K562 (cell line): ENCODE measurements around the gene HSD17B8. TPM values are rescaled to one million over a fixed set of nuclear protein-coding genes. Genes with fewer than 3 reads are reported as not detected.

Source experiments
- BRF2 ChIP-seq: IDR thresholded peaks from 3 replicates; pipeline ENCODE4 v1.6.1; 2011; ENCODE audit warnings: borderline replicate concordance, mild to moderate bottlenecking; ENCODE audit not compliant: insufficient read length, insufficient read depth
- ELF1 ChIP-seq: fragments of 200-800 bp; sonication (Bioruptor generic); IDR thresholded peaks from 2 replicates; pipeline ENCODE4 v1.6.1; 2016; ENCODE audit warnings: missing genetic modification characterization, missing compliant biosample characterization
- ETV1 ChIP-seq: fragments of 450-650 bp; conservative IDR thresholded peaks from 2 replicates; pipeline ENCODE4 v1.6.1; 2016; ENCODE audit warnings: missing genetic modification characterization, control low read depth, low read depth, missing compliant biosample characterization
- FOXO4 ChIP-seq: fragments of 450-650 bp; formaldehyde crosslinking; IDR thresholded peaks from 2 replicates; pipeline ENCODE4 v1.4.0; 2020; ENCODE audit warnings: mild to moderate bottlenecking, moderate library complexity
- GABPB1 ChIP-seq: sonication (generic); formaldehyde crosslinking; IDR thresholded peaks from 2 replicates; pipeline ENCODE4 v1.8.0; 2022; ENCODE audit warnings: mild to moderate bottlenecking, missing genetic modification reagents
- KAT8 ChIP-seq: fragments of 450-650 bp; IDR thresholded peaks from 2 replicates; pipeline ENCODE4 v1.6.1; 2016; ENCODE audit warnings: low read depth, mild to moderate bottlenecking
- NBN ChIP-seq: fragments of 450-650 bp; IDR thresholded peaks from 2 replicates; pipeline ENCODE4 v1.6.1; 2016; ENCODE audit warnings: low read depth, mild to moderate bottlenecking
- SMARCC2 ChIP-seq: fragments of 450-650 bp; IDR thresholded peaks from 2 replicates; pipeline ENCODE4 v1.6.1; 2017; ENCODE audit warnings: antibody characterized with exemption, moderate library complexity, mild to moderate bottlenecking, low read depth
- ZNF143 ChIP-seq: sonication (generic); formaldehyde crosslinking; IDR thresholded peaks from 2 replicates; pipeline ENCODE4 v1.9.0; 2022; ENCODE audit warnings: mild to moderate bottlenecking, missing genetic modification reagents
- ZNF280A ChIP-seq: fragments of 450-650 bp; IDR thresholded peaks from 2 replicates; pipeline ENCODE4 v1.6.1; 2018; ENCODE audit warnings: mild to moderate bottlenecking, low read depth; ENCODE audit not compliant: partially characterized antibody
- ZNF778 ChIP-seq: fragments of 450-650 bp; formaldehyde crosslinking; IDR thresholded peaks from 2 replicates; pipeline ENCODE4 v1.4.0; 2020; ENCODE audit warnings: mild to moderate bottlenecking, moderate library complexity
- polyA plus RNA-seq, 8 experiments: library from polyadenylated mRNA; depleted of rRNA in 4 of 8; stranded (reverse) in 5 of 8; unstranded in 3 of 8; fragments of >200 nt; fragmentation: Nextera tagmentation in 2 of 8; fragmentation: Illumina TruSeq in 1 of 8; extraction: Ambion mirVana in 2 of 8; extraction: Trizol in 1 of 8; gene quantifications; 2 replicates each; pipeline versions ENCODE4 v1.2.1 to v1.2.3, GENCODE V29; 2011 to 2014; ENCODE audit warnings: inconsistent platforms in 1 of 8, missing spikeins in 1 of 8
- total RNA-seq, 7 experiments: library from RNA; depleted of rRNA in 6 of 7; stranded (reverse); fragments of >200 nt in 6 of 7; fragmentation: Illumina TruSeq in 2 of 7; extraction: Trizol in 2 of 7; gene quantifications; 2 replicates each; pipeline versions ENCODE4 v1.2.1 to v1.2.3, GENCODE V29; 2011 to 2021; ENCODE audit warnings: low replicate concordance in 1 of 7

The HSD17B8 gene
- total and polyA plus RNA-seq, 9 of the 15 experiments (the other 6 are each of a cell fraction or from before 2014, with no cell fraction given), result 3.7 to 35.2 (median 14.2) TPM

- TF ChIP-seq ZNF143 (CRISPR knock-in tag), result peak; percentile 84
- no peak for TF ChIP-seq ZNF778
- no peak for TF ChIP-seq KAT8
- no peak for TF ChIP-seq BRF2
- TF ChIP-seq ETV1 (tag), result peak; percentile 71
- TF ChIP-seq NBN, result peak; percentile 79; the same call in 1 of the 2 replicates
- TF ChIP-seq FOXO4, result peak; percentile 74; the same call in 1 of the 2 replicates
- peak; percentile 93 for TF ChIP-seq ELF1
- no peak for TF ChIP-seq ZNF280A
- TF ChIP-seq GABPB1 (CRISPR knock-in tag), result peak; percentile 84
- no peak for TF ChIP-seq SMARCC2
Observed at GRCh38 chr6:33200219-33201146, 4.0 kb upstream of the HSD17B8 start, which contains the start of the genes RXRB and SLC39A7 (continued).
